TTC549 (cell line): ENCODE data around the gene FOXO1.

Source experiments
- FAIRE-seq: peaks from 2 replicates; lab custom pipeline; 2012; peaks lifted over from hg19 to GRCh38; lab: Jason Lieb, UNC

The FOXO1 gene

GRCh38 chr13:40576369-40576768, 90.1 kb downstream of the FOXO1 start:
- no peak for FAIRE-seq

GRCh38 chr13:40572961-40573360, 93.5 kb downstream of the FOXO1 start:
- FAIRE-seq: no peak

GRCh38 chr13:40571338-40571963, 95.0 kb downstream of the FOXO1 start:
- no peak for FAIRE-seq

- no peak for FAIRE-seq
Observed at GRCh38 chr13:40570930-40571329, 95.5 kb downstream of the FOXO1 start.

- no peak for FAIRE-seq
Observed at GRCh38 chr13:40569024-40569350, 97.5 kb downstream of the FOXO1 start.

GRCh38 chr13:40568246-40569023, 98.0 kb downstream of the FOXO1 start:
- no peak for FAIRE-seq

- FAIRE-seq: no peak
Observed at GRCh38 chr13:40566811-40567210, 99.6 kb downstream of the FOXO1 start.

- FAIRE-seq: no peak
Observed at GRCh38 chr13:40565282-40566148, 100.9 kb downstream of the FOXO1 start.

GRCh38 chr13:40564342-40565001, 102.0 kb downstream of the FOXO1 start:
- no peak for FAIRE-seq

GRCh38 chr13:40563350-40564125, 102.9 kb downstream of the FOXO1 start:
- no peak for FAIRE-seq

GRCh38 chr13:40562975-40563349, 103.5 kb downstream of the FOXO1 start:
- FAIRE-seq: no peak

GRCh38 chr13:40559915-40560314, 106.5 kb downstream of the FOXO1 start:
- no peak for FAIRE-seq

GRCh38 chr13:40558656-40559055, 107.8 kb downstream of the FOXO1 start:
- no peak for FAIRE-seq

GRCh38 chr13:40556453-40556852, 110.0 kb downstream of the FOXO1 start:
- no peak for FAIRE-seq

GRCh38 chr13:40553356-40553755, 113.1 kb downstream of the FOXO1 start:
- FAIRE-seq: no peak

GRCh38 chr13:40552895-40553294, 113.5 kb downstream of the FOXO1 start:
- no peak for FAIRE-seq

- FAIRE-seq: no peak
Observed at GRCh38 chr13:40550130-40550529, 116.3 kb downstream of the FOXO1 start.

GRCh38 chr13:40549500-40550094, 116.8 kb downstream of the FOXO1 start:
- FAIRE-seq: no peak

- FAIRE-seq: no peak
Observed at GRCh38 chr13:40547591-40548315, 118.7 kb downstream of the FOXO1 start.

- FAIRE-seq: no peak
Observed at GRCh38 chr13:40546047-40546446, 120.4 kb downstream of the FOXO1 start.
